Spleen (tissue), 7 donors: ENCODE data around the gene ATG14.

Experiments
- POLR2A ChIP-seq, 3 donors: fragments of 450-650 bp; IDR thresholded peaks; one replicate each; pipeline ENCODE4 v1.5.1; 2017; ENCODE audit warnings: antibody characterized with exemption in 3 of 3, mild to moderate bottlenecking in 1 of 3
- TF ChIP-seq, protein P1 (sequence below), 11 experiments: fragments of 200-600 bp in 7 of 11; fragments of 450-650 bp in 4 of 11; sonication (generic) in 4 of 11; IDR thresholded peaks in 8 of 11; conservative IDR thresholded peaks in 3 of 11; 1 replicate in 7 of 11; 2 replicates in 4 of 11; pipeline versions ENCODE4 v1.4.0 to v1.8.0; 2016 to 2021; ENCODE audit warnings: antibody characterized with exemption in 11 of 11, inconsistent platforms in 4 of 11, mild to moderate bottlenecking in 1 of 11
- donor health status: DM: no; HTN: no; CAD: no; lungs with moderate emphysema.
- donor health status: DM: no; HTN: no; CAD: no.
- donor health status: DM: no; HTN: no; CAD: no.

DNA sequence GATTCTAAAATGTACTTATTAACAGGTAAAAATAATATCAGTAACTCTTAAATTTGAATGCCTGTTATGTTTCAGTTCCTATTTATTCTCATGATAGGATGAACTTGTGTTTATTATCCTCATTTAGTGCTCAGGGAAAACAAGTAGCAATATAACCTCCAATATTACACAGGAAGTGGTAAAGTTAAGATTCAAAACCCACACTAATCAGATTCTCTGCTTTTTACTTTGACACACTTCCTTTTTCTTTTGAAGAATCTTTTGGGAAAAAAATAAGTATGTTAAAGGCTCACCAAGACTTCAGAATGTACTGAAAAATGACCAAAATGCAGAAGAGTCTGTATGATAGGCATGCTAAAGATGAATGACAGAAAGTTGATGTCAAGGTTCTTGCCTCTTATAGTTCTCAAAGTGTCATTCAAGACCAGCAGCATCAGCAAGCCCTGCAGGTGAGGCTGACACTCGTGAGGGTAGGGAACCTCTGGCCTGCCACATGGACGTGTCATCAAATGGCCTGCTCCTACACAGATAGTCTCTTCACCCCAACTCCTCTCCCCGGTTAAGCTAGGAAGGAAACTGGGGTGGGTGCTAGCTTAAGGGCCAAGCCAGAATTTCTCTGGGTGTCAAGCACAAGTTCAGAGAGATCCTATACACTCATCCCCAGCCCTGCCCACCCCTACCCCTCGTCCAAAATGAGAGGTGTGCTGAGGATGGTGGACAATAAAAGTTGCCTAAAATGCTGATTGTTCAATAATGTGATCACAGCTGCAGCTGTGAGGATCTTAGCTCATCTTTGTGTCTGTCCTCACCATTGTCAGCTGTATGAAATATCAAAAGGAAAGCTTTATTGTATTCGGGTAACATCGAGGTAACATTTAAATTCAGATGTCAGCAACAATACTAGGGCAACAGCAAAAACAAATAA, 22.5 kb upstream of the ATG14 start:
- TF ChIP-seq, protein P1, sequence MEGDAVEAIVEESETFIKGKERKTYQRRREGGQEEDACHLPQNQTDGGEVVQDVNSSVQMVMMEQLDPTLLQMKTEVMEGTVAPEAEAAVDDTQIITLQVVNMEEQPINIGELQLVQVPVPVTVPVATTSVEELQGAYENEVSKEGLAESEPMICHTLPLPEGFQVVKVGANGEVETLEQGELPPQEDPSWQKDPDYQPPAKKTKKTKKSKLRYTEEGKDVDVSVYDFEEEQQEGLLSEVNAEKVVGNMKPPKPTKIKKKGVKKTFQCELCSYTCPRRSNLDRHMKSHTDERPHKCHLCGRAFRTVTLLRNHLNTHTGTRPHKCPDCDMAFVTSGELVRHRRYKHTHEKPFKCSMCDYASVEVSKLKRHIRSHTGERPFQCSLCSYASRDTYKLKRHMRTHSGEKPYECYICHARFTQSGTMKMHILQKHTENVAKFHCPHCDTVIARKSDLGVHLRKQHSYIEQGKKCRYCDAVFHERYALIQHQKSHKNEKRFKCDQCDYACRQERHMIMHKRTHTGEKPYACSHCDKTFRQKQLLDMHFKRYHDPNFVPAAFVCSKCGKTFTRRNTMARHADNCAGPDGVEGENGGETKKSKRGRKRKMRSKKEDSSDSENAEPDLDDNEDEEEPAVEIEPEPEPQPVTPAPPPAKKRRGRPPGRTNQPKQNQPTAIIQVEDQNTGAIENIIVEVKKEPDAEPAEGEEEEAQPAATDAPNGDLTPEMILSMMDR (IDR thresholded peaks at IDR 0.05 in 8 of 11, conservative IDR thresholded peaks at IDR 0.05 in 3 of 11), result no peak
- no peak for TF ChIP-seq POLR2A (IDR thresholded peaks at IDR 0.05)
